Right lobe of liver (tissue), 6 donors: ENCODE data around the gene MPHOSPH9. TPM values are rescaled to one million over a fixed set of nuclear protein-coding genes. Genes with fewer than 3 reads are reported as not detected.

Experiments
- ATAC-seq, 4 donors: fragments of 200-7000 bp; cut with Tn5 transposase; one replicate each; pipeline ENCODE4 v1.9.1; 2020; ENCODE audit warnings: mild to moderate bottlenecking in 4 of 4, moderate library complexity in 4 of 4
- DNase-seq, 3 donors: peaks; one replicate each; pipeline ENCODE4 v3.0.0-alpha.2; 2020
- H3K27ac ChIP-seq, 3 donors: fragments of 200-600 bp; one replicate each; pipeline ENCODE4 v1.8.0; 2022
- H3K27me3 ChIP-seq, 2 donors: fragments of 200-600 bp; one replicate each; pipeline ENCODE4 v1.8.0; 2022
- H3K36me3 ChIP-seq, 4 donors: fragments of 200-600 bp; sonication (generic) in 1 of 4; one replicate each; pipeline versions ENCODE4 v1.5.1 to v1.8.0; 2017 to 2022; ENCODE audit warnings: control low read depth in 1 of 4
- H3K4me1 ChIP-seq, 4 donors: fragments of 200-600 bp; sonication (generic) in 1 of 4; one replicate each; pipeline versions ENCODE4 v1.5.1 to v1.8.0; 2017 to 2022; ENCODE audit warnings: control low read depth in 1 of 4
- H3K4me3 ChIP-seq, 3 donors: fragments of 200-600 bp; one replicate each; pipeline ENCODE4 v1.8.0; 2022
- H3K9me3 ChIP-seq, 4 donors: fragments of 200-600 bp; sonication (generic) in 1 of 4; one replicate each; pipeline versions ENCODE4 v1.5.1 to v1.8.0; 2017 to 2022; ENCODE audit warnings: control low read depth in 1 of 4
- POLR2A ChIP-seq: fragments of 450-650 bp; IDR thresholded peaks from one replicate; pipeline ENCODE4 v1.6.1; 2017; ENCODE audit warnings: antibody characterized with exemption, mild to moderate bottlenecking
- WGBS: methylation state at CpG from one replicate; pipeline ENCODE4 v1.1.6; 2018; ENCODE audit warnings: low coverage, low lambda C conversion rate; ENCODE audit not compliant: insufficient coverage; ENCODE audit errors: missing lambda C conversion rate; 5-methylcytosine and 5-hydroxymethylcytosine counted together
- intact Hi-C, 2 donors: fragments of 100-400 bp; cut with DNase I; formaldehyde crosslinking; loops; one replicate each; pipeline versions ENCODE4 v1.11.2 to v1.14.1; 2022
- total RNA-seq, 6 experiments: library from RNA; depleted of rRNA in 2 of 6; stranded (reverse); fragments of >200 nt in 2 of 6; fragmentation: NEBNext Ultra II Directional in 3 of 6; extraction: Animal tissue kit (Norgen Biotek cat#: 25700) in 3 of 6; gene quantifications; one replicate each; pipeline versions ENCODE4 v1.1.0 to v1.2.4, GENCODE V29; 2016 to 2023
- TF ChIP-seq, protein P1 (sequence below), 4 donors: fragments of 200-600 bp in 3 of 4; fragments of 450-650 bp in 1 of 4; IDR thresholded peaks; one replicate each; pipeline versions ENCODE4 v1.5.1 to v1.8.0; 2016 to 2022; ENCODE audit warnings: antibody characterized with exemption in 4 of 4, mild to moderate bottlenecking in 2 of 4
- donor health status: DM: no; HTN: yes; CAD: no.
- donor health status: DM: no; HTN: no; CAD: no.
- donor health status: DM: no; HTN: no; CAD: no.
- donor health status: DM: no; HTN: yes; CAD: no.
- donor health status: DM: no; HTN: yes; CAD: no.

Gene MPHOSPH9
- total RNA-seq, 6 experiments from 2014 or later, result 14.5 to 25.7 (median 19.1) TPM

DNA sequence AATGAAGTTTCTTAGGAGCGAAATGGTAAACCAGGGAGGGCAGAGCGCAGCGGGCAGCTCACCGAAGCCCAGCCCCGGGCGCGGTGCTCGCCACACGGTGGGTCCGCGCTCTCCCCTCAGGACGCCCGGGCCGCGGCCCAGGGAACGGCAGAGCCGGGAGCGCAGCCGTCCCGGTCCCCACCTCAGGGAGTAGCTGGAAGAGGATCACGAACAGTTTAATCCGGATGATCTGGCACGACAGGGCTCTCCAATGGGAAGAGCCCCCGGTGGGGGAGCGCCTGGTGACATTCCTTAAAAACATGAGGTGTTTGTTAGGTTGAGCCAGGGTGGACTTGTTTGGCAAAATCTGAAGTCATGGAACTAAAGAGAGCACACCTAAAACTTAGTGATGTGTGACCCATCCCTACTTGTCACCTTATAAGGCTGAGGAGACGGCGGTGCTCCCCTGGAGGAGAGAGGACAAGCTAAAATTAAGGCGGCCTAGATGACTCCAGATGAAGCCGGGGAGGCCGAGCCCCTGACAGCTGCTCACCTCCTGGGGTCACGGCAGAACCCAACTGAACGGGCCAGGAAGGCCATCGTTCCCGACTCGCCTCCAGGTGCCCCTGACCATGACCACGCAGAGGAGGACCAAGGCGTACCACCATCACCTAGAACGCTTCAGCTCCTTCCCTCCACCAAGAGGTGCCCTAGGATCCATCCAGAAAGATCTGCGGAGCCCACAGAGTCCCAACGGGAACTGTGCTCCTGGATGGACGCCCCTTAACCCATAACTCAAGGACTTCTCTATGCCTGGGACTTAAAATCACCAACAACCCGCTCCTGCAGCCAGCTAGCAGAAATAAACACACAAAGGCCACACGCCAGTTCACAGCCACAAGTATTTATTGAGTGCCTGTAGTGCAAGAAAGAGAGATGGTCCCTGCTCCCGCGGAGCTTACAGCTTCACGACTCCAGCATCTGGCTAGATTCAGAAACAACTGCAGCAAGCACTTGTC lies 81.2 kb downstream of the MPHOSPH9 start:
- Histone ChIP-seq H3K4me1 (peaks cover 0 to 44% (median 21%) of the 10 kb centered on the region in 4 donors), H3K36me3 (peaks cover 0 to 3% (median 0%) of the 10 kb centered on the region in 4 donors), H3K27ac (peak overlapping the region; percentile 44 to 80 (median 66)), H3K9me3 (no peaks in the 10 kb centered on the region), H3K27me3 (no peaks in the 10 kb centered on the region), H3K4me3 (peak overlapping the region; percentile 75 to 85 (median 79))
- DNase-seq (no peak), ATAC-seq (peak; percentile 23 to 41 (median 26))
- 55% methylated on average over 7 of the region's 46 CpGs for WGBS
- intact Hi-C loops, result loop anchor here in 1 of 2 donors (5.0 kb wide), 1 partner anchor 86 kb away; no protein-coding TSS in a partner anchor
- no peak for TF ChIP-seq POLR2A
- TF ChIP-seq, protein P1, sequence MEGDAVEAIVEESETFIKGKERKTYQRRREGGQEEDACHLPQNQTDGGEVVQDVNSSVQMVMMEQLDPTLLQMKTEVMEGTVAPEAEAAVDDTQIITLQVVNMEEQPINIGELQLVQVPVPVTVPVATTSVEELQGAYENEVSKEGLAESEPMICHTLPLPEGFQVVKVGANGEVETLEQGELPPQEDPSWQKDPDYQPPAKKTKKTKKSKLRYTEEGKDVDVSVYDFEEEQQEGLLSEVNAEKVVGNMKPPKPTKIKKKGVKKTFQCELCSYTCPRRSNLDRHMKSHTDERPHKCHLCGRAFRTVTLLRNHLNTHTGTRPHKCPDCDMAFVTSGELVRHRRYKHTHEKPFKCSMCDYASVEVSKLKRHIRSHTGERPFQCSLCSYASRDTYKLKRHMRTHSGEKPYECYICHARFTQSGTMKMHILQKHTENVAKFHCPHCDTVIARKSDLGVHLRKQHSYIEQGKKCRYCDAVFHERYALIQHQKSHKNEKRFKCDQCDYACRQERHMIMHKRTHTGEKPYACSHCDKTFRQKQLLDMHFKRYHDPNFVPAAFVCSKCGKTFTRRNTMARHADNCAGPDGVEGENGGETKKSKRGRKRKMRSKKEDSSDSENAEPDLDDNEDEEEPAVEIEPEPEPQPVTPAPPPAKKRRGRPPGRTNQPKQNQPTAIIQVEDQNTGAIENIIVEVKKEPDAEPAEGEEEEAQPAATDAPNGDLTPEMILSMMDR (IDR thresholded peaks at IDR 0.05), result no peak

DNA sequence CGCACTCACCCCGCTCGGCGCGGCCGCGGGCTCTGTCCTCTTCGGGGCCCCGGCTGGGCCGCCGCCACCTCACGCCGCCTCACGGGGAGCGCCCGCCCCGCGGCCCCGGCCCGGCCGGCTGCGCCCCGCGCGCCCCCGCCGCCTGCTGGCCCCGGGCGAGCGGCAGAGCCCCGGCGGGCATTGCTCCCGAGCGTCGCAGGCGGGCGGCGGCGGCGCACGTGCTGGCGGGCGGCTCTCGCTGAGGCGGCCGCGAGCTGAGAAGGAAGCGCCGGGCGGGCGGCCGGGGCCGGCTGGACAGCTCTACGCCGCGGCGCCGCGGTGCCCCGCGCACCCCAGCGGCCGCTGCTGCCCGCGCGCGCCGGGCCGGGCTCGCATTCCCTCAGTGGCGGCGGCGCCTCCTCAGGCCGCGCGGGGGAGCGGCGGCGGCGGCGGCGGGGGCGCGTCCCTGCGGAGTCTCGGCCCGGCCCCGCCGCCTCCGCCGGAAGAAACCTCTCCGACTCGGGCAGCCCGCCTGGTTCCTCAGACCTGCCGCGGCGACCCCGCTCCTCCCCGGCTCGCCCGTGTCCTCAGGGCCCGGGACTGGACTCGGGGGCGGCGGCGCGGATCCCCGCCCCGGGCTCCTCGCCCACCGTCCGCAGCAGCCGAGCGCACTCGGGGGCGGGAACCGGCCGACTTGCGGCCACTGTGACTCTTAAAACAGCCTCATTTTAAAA lies 82.0 kb downstream of the MPHOSPH9 start, which contains the start of gene PITPNM2:
PITPNM2 (minus strand) TSS at position 347 of the 713 bp plus-strand sequence. CDS start 116,500 bp downstream, outside the sequence.
- H3K36me3 ChIP-seq, result peaks cover 0 to 3% (median 0%) of the 10 kb centered on the region in 4 donors
- H3K4me1 ChIP-seq, result peaks cover 0 to 44% (median 21%) of the 10 kb centered on the region in 4 donors
- no peaks in the 10 kb centered on the region for H3K9me3 ChIP-seq
- no peaks in the 10 kb centered on the region for H3K27me3 ChIP-seq
- DNase-seq, result peak; percentile 65 to 71 (median 71)
- peak within 1 kb of the TSS; percentile 75 to 85 (median 79) for H3K4me3 ChIP-seq
- peak; percentile 16 for TF ChIP-seq POLR2A
- TF ChIP-seq, protein P1 (IDR thresholded peaks at IDR 0.05), result peak in 2 of 4 donors; percentile 37 to 54
- peak; percentile 66 to 85 (median 76) for ATAC-seq
- H3K27ac ChIP-seq, result peak within 1 kb of the TSS; percentile 62 to 80 (median 66)
- 0% methylated on average over 6 of the region's 119 CpGs for WGBS
- intact Hi-C loops, result loop anchor here in 1 of 2 donors (5.0 kb wide), 1 partner anchor 86 kb away; no protein-coding TSS in a partner anchor

DNA sequence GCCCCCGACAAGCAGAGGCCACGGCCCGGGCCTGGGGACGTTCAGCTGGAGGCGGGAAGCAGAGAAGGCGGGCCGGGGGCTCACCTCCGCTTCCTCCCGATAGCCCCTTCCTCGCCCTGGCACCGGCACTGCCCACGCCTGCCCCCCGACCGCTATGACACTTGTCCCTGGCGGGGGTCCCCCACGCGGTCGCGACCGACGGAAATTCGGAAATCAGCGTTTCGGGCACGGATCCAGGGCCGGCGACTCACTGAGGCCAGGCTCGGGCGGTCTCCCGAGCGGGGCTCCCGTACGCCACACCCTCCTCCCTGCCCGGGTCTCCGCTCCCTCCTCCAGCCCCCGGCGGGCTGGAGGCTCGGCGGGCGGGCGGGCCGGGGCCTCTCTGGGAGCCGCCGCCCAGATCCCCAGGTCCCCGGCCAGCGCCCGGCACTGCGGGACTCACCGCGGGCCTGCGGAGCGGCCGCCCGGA lies 82.6 kb downstream of the MPHOSPH9 start:
- TF ChIP-seq POLR2A, result no peak
- TF ChIP-seq, protein P1 (IDR thresholded peaks at IDR 0.05), result no peak
- Histone ChIP-seq H3K9me3 (no peaks in the 10 kb centered on the region), H3K36me3 (no peaks in the 10 kb centered on the region), H3K27ac (peak overlapping the region; percentile 62 to 69 (median 66)), H3K27me3 (no peaks in the 10 kb centered on the region), H3K4me3 (peak overlapping the region; percentile 63 to 85 (median 68)), H3K4me1 (peaks cover 0 to 44% (median 21%) of the 10 kb centered on the region in 4 donors)
- DNase-seq, result peak; percentile 60 to 66 (median 65)
- ATAC-seq, result peak; percentile 24 to 51 (median 46)
- no CpG with 5 or more reads among the region's 54 CpGs for WGBS
- intact Hi-C loops, result loop anchor here in 1 of 2 donors (5.0 kb wide), 1 partner anchor 87 kb away; no protein-coding TSS in a partner anchor
